Measurements from ENCODE around the gene SLC5A9.

Gene SLC5A9

DNA sequence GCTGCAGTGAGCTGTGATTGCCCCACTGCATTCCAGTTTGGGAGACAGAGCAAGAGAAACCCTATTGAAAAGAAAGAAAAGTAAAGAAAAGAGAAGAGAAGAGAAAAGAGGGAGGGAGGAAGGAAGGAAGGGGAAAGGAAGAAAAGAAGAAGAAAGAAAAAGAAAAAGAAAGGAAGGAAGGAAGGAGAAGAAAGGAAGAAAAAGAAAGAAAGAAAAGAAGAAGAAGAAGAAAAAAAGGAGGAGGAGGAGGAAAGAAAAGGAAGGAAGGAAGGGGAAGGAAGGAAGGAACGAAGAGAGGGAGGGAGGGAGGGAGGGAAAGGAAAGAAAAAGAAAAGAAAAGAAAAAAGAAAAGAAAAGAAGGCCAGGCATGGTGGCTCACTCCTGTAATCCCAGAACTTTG lies 10.2 kb downstream of the SLC5A9 start:
- ChIA-PET CTCF (no interaction called here), POLR2A (no interaction called here)
- TF ChIP-seq, protein P1, sequence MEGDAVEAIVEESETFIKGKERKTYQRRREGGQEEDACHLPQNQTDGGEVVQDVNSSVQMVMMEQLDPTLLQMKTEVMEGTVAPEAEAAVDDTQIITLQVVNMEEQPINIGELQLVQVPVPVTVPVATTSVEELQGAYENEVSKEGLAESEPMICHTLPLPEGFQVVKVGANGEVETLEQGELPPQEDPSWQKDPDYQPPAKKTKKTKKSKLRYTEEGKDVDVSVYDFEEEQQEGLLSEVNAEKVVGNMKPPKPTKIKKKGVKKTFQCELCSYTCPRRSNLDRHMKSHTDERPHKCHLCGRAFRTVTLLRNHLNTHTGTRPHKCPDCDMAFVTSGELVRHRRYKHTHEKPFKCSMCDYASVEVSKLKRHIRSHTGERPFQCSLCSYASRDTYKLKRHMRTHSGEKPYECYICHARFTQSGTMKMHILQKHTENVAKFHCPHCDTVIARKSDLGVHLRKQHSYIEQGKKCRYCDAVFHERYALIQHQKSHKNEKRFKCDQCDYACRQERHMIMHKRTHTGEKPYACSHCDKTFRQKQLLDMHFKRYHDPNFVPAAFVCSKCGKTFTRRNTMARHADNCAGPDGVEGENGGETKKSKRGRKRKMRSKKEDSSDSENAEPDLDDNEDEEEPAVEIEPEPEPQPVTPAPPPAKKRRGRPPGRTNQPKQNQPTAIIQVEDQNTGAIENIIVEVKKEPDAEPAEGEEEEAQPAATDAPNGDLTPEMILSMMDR (IDR thresholded peaks at IDR 0.05; ENCODE audit: control extremely low read depth, extremely low read depth, low read depth, missing control alignments): no peak
- DNase-seq (ENCODE audit: extremely low spot score): no peak

DNA sequence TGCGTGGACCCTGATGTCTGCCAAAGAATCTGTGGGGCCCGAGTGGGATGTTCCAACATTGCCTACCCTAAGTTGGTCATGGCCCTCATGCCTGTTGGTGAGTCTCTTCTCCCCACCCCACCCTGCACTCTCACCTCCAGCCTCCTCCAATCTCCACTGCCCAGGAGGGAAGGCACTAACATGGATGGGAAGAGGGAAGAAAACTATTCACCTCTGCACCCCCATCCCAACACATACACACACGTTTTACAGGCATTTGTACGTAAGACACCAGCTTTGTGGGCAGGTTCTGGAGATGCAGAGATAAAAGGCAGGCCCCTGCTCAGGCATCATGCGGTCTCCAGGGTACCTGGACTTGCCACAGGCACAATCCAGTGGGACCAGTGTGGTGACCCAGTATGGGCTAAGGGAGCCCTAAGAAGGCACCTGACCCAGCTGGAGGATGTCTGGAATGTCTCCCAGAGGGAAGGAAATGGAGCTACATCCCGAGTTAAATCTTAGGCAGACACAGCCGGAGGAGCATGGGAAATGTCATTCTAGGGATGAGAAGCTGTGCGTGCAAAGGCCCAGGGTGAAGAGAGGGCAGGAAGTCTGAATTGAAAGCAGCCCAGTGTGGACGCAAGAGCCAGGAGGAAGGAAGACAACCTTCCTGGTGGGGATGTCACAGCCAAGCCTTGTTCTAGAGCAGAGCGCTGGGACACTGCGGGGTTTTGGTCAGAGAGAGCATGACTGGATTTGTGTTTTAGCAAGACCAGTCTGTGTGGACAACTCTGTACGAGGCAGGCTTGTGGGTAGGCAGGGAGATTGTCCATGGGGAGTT lies 11.4 kb downstream of the SLC5A9 start:
- no peak for DNase-seq (ENCODE audit: extremely low spot score)
- ChIA-PET CTCF (no interaction called here), POLR2A (no interaction called here)
- TF ChIP-seq, protein P1 (IDR thresholded peaks at IDR 0.05; ENCODE audit: control extremely low read depth, extremely low read depth, low read depth, missing control alignments): no peak

DNA sequence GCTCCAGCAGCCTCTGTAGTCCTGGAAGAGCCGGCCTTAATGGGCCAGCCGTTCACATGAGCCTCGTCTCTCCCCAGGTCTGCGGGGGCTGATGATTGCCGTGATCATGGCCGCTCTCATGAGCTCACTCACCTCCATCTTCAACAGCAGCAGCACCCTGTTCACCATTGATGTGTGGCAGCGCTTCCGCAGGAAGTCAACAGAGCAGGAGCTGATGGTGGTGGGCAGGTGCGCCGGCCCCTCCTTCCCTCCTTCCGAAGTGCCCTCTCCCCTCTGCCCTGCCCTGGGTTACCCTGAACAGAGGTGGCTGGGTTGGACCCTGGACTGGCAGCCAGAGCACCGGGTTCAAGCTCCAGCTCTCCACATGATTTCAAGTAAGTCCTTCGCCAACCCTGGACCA lies 13.1 kb downstream of the SLC5A9 start:
- ChIA-PET POLR2A (no interaction called here), CTCF (interaction anchor here (1.1 to 2.3 kb wide), 4 partner anchors 10 to 238 kb away, joined by 3 to 12 read pairs (median 6); partner anchors contain the start of gene TRABD2B)
- DNase-seq (ENCODE audit: extremely low spot score): no peak

DNA sequence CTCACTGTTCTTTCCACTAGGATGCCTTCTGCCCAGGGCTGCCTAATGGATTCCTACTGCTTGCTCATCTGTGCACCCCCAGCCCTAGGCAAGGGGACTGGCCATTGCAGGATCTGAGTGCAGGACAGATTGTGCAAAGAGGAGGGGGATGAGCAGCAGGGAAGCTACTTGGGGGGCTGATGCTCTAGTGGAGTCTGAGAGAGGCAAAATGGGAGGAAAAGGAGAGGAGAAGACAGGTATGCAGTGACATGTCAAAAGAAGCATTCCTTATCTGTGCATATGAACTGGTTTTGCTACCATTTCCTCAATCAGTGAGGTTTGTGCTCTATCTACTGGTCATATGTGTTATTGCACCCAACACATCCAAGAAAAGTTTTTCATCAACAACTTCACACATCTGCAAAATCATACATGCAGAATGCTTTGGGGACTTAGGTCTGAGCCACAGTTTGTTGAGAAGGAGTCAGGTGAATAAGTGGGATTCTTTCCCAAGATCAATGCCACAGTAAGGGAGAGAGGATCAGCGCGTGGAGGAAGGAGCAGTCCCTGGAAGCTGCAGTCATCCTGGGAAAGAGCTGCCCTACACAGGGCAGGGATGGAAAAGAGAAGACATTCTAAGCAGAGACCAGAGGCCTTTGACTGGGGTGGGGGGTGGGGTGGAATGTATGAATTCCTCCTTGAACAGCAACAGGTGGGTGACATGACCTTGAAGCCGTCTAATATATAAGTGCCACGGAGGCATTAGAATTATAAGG lies 14.4 kb downstream of the SLC5A9 start:
- TF ChIP-seq, protein P1 (IDR thresholded peaks at IDR 0.05; ENCODE audit: control extremely low read depth, extremely low read depth, low read depth, missing control alignments): peak; percentile 48
- ChIA-PET POLR2A (no interaction called here), CTCF (interaction anchor here (1.3 to 2.3 kb wide), 4 partner anchors 127 to 239 kb away, joined by 3 to 12 read pairs (median 8); partner anchors contain the start of gene TRABD2B)
- peak; percentile 53 for DNase-seq (ENCODE audit: extremely low spot score)

More for the DNA sequence above, 13.1 kb downstream of the SLC5A9 start:
- TF ChIP-seq, protein P1 (IDR thresholded peaks at IDR 0.05; ENCODE audit: control extremely low read depth, extremely low read depth, low read depth, missing control alignments): no peak

DNA sequence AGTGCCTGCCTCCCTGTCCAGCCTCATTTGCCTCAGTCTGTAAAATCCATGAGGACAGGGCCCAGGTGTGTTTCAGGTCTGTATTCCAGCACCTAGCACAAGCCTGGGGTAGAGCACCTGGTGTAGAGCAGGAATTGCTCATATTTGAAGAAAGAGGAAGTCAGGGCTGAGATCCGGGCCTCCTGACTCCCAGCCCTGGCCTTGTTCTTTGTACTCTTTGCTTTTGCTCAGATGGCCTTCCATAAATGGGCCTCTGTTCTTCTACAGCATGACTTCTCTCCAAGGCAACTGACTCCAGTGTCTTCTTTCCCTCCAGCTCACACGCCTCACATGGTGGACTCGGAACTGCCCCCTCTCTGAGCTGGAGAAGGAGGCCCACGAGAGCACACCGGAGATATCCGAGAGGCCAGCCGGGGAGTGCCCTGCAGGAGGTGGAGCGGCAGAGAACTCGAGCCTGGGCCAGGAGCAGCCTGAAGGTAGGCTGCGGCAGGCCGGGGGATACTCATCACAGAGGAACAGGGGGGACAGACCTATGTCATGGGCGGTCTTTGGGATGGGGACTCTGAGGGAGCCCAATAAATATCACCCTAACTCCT lies 19.7 kb downstream of the SLC5A9 start:
- no peak for DNase-seq (ENCODE audit: extremely low spot score)
- TF ChIP-seq, protein P1 (IDR thresholded peaks at IDR 0.05; ENCODE audit: control extremely low read depth, extremely low read depth, low read depth, missing control alignments): no peak
- ChIA-PET POLR2A (no interaction called here), CTCF (no interaction called here)

DNA sequence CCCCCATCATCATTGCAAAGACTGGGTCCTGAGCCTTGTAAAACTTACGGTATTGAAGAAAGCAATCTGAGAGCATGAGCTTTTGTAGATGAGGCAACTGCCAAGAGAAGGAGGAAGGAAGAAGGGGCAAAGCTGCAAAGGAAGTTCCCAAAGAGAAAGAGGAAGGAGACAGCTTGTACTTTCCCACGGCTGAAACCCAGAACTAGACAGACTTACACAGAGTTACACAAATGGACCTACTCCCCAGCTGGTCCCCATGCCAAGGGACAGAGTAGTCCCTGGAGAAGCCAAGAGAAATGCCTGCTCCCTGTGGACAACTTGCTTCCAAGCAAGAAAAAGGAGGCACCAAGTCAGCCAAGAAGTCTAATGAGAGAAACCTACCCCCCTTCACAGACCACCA lies 22.6 kb downstream of the SLC5A9 start:
- DNase-seq (ENCODE audit: extremely low spot score): no peak
- TF ChIP-seq, protein P1 (IDR thresholded peaks at IDR 0.05; ENCODE audit: control extremely low read depth, extremely low read depth, low read depth, missing control alignments): no peak
- POLR2A ChIA-PET: no interaction called here
- CTCF ChIA-PET: interaction anchor here (1.1 to 1.3 kb wide), 2 partner anchors 135 to 151 kb away, joined by 3 read pairs; no protein-coding TSS in a partner anchor

Data from GM10248 (cell line).